ENCODE data around the gene TBC1D1. TPM values are rescaled to one million over a fixed set of nuclear protein-coding genes. Genes with fewer than 3 reads are reported as not detected.

TBC1D1 gene
- total and polyA plus RNA-seq, 2 of the 8 experiments (the other 6 are each of a cell fraction or from before 2014, with no cell fraction given): 96.9 to 162 TPM

DNA sequence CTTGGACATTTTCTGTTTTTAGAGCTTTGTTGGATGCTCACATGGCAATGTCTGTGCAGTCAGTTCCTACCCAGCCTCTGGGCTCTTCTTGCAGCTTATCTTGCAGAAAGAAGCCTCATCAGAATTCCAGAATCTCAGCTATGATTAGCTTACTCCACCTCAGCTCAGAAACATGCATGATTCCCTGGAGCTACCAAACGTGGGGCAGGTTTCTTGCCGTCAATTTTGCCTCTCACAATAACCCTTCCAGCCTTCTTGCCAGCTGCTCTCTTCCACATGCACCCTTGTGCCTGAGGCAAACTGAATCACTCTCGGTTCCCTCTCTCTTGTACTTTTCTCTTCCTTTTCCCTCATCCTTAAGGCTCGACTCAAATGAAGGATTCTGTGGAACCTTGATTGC, 210.7 kb downstream of the TBC1D1 start (continued):
- TF ChIP-seq RAD21 (IDR thresholded peaks at IDR 0.05 in 1 of 2, conservative IDR thresholded peaks at IDR 0.05 in 1 of 2; ENCODE audit: low read depth in 2 of 2, low read length in 2 of 2) (no peak), YY1 (IDR thresholded peaks at IDR 0.05; ENCODE audit: low read depth, low read length) (no peak), BACH1 (IDR thresholded peaks at IDR 0.05; ENCODE audit: low read length) (no peak), POLR2A (IDR thresholded peaks at IDR 0.05; ENCODE audit: control extremely low read depth in 1 of 2, low read depth in 2 of 2, low read length in 2 of 2) (no peak)
- TF ChIP-seq, protein P1, sequence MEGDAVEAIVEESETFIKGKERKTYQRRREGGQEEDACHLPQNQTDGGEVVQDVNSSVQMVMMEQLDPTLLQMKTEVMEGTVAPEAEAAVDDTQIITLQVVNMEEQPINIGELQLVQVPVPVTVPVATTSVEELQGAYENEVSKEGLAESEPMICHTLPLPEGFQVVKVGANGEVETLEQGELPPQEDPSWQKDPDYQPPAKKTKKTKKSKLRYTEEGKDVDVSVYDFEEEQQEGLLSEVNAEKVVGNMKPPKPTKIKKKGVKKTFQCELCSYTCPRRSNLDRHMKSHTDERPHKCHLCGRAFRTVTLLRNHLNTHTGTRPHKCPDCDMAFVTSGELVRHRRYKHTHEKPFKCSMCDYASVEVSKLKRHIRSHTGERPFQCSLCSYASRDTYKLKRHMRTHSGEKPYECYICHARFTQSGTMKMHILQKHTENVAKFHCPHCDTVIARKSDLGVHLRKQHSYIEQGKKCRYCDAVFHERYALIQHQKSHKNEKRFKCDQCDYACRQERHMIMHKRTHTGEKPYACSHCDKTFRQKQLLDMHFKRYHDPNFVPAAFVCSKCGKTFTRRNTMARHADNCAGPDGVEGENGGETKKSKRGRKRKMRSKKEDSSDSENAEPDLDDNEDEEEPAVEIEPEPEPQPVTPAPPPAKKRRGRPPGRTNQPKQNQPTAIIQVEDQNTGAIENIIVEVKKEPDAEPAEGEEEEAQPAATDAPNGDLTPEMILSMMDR (IDR thresholded peaks at IDR 0.05; ENCODE audit: control extremely low read depth in 1 of 3, insufficient read depth in 1 of 3, low read depth in 1 of 3, low read length in 3 of 3): no peak
- TF ChIP-seq, protein P2, sequence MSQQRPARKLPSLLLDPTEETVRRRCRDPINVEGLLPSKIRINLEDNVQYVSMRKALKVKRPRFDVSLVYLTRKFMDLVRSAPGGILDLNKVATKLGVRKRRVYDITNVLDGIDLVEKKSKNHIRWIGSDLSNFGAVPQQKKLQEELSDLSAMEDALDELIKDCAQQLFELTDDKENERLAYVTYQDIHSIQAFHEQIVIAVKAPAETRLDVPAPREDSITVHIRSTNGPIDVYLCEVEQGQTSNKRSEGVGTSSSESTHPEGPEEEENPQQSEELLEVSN (IDR thresholded peaks at IDR 0.05): no peak
